Lower lobe of right lung (tissue), 2 donors: Measurements from ENCODE around the gene LY9. TPM values are rescaled to one million over a fixed set of nuclear protein-coding genes. Genes with fewer than 3 reads are reported as not detected.

Experiments used
- ATAC-seq, 2 donors: fragments of 200-7000 bp; cut with Tn5 transposase; one replicate each; pipeline ENCODE4 v1.9.1; 2020 to 2022; ENCODE audit warnings: mild to moderate bottlenecking in 2 of 2, moderate library complexity in 2 of 2
- DNase-seq: peaks from one replicate; pipeline ENCODE4 v3.0.0-alpha.2; 2020
- H3K27ac ChIP-seq: fragments of 200-600 bp; one replicate; pipeline ENCODE4 v1.8.0; 2022
- H3K27me3 ChIP-seq: fragments of 200-600 bp; one replicate; pipeline ENCODE4 v1.8.0; 2022; ENCODE audit warnings: low read depth
- H3K36me3 ChIP-seq: fragments of 200-600 bp; one replicate; pipeline ENCODE4 v1.8.0; 2022; ENCODE audit warnings: mild to moderate bottlenecking
- H3K4me1 ChIP-seq: fragments of 200-600 bp; one replicate; pipeline ENCODE4 v1.8.0; 2022
- H3K4me3 ChIP-seq: fragments of 200-600 bp; one replicate; pipeline ENCODE4 v1.8.0; 2022; ENCODE audit warnings: mild to moderate bottlenecking
- H3K9me3 ChIP-seq: fragments of 200-600 bp; one replicate; pipeline ENCODE4 v1.8.0; 2022
- intact Hi-C: fragments of 100-400 bp; cut with DNase I; formaldehyde crosslinking; loops from one replicate; pipeline ENCODE4 v1.11.0; 2022
- total RNA-seq: library from RNA; stranded (reverse); fragmentation: NEBNext Ultra II Directional; extraction: Animal tissue kit (Norgen Biotek cat#: 25700); gene quantifications from one replicate; pipeline ENCODE4 v1.2.1, GENCODE V29; 2021
- TF ChIP-seq, protein P1 (sequence below): fragments of 200-600 bp; IDR thresholded peaks from one replicate; pipeline ENCODE4 v1.8.0; 2022; ENCODE audit warnings: antibody characterized with exemption, mild to moderate bottlenecking
- donor health status: DM: no; HTN: yes; CAD: no; lungs with severe emphysema.

The LY9 gene
- total RNA-seq, 1 donor from 2014 or later = 1.8 TPM

- Histone ChIP-seq H3K27me3 (no peaks in the 10 kb centered on the region), H3K9me3 (peaks cover 5% of the 10 kb centered on the region), H3K36me3 (no peaks in the 10 kb centered on the region), H3K27ac (no peak overlapping the region), H3K4me1 (no peaks in the 10 kb centered on the region), H3K4me3 (no peak overlapping the region)
- intact Hi-C loops = no loop called here
- TF ChIP-seq, protein P1, sequence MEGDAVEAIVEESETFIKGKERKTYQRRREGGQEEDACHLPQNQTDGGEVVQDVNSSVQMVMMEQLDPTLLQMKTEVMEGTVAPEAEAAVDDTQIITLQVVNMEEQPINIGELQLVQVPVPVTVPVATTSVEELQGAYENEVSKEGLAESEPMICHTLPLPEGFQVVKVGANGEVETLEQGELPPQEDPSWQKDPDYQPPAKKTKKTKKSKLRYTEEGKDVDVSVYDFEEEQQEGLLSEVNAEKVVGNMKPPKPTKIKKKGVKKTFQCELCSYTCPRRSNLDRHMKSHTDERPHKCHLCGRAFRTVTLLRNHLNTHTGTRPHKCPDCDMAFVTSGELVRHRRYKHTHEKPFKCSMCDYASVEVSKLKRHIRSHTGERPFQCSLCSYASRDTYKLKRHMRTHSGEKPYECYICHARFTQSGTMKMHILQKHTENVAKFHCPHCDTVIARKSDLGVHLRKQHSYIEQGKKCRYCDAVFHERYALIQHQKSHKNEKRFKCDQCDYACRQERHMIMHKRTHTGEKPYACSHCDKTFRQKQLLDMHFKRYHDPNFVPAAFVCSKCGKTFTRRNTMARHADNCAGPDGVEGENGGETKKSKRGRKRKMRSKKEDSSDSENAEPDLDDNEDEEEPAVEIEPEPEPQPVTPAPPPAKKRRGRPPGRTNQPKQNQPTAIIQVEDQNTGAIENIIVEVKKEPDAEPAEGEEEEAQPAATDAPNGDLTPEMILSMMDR = no peak
- no peak for ATAC-seq
- no peak for DNase-seq
Measured at GRCh38 chr1:160811147-160811546, 15.2 kb downstream of the LY9 start.

GRCh38 chr1:160813215-160813614 is 17.2 kb downstream of the LY9 start:
- intact Hi-C loops = no loop called here
- no peak overlapping the region for H3K27ac ChIP-seq
- no peaks in the 10 kb centered on the region for H3K27me3 ChIP-seq
- ATAC-seq = peak; percentile 11 to 54
- no peaks in the 10 kb centered on the region for H3K36me3 ChIP-seq
- no peak for DNase-seq
- H3K9me3 ChIP-seq = no peaks in the 10 kb centered on the region
- TF ChIP-seq, protein P1 = no peak
- H3K4me3 ChIP-seq = no peak overlapping the region
- H3K4me1 ChIP-seq = no peaks in the 10 kb centered on the region

DNA sequence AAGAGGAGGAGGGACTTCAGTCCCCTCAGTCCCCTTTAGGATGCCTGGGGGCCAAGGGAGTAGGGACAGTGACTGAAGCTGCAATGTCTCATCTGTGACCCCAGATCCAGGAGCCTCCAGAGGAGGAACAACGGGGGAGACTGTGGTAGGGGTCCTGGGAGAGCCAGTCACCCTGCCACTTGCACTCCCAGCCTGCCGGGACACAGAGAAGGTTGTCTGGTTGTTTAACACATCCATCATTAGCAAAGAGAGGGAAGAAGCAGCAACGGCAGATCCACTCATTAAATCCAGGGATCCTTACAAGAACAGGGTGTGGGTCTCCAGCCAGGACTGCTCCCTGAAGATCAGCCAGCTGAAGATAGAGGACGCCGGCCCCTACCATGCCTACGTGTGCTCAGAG is 18.3 kb downstream of the LY9 start:
- no peaks in the 10 kb centered on the region for H3K9me3 ChIP-seq
- H3K36me3 ChIP-seq = no peaks in the 10 kb centered on the region
- TF ChIP-seq, protein P1 = no peak
- H3K27ac ChIP-seq = no peak overlapping the region
- no peak for DNase-seq
- H3K4me3 ChIP-seq = no peak overlapping the region
- no peak for ATAC-seq
- intact Hi-C loops = no loop called here
- no peaks in the 10 kb centered on the region for H3K27me3 ChIP-seq
- no peaks in the 10 kb centered on the region for H3K4me1 ChIP-seq

DNA sequence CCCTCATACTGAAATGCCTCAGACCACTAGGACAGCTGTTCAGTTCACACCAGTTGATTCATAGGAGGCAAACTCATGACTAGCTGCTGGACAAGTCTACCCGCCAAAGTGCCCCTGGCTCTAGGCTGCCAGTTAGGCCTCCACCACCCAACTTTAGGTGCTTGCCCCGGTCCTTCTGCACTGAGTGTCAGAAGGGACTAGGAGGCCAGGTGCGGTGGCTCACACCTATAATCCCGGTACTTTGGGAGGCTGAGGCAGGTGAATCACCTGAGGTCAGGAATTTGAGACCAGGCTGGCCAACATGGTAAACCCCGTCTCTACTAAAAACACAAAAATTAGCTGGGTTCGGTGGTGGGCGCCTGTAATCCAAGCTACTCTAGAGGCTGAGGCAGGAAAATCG is 18.9 kb downstream of the LY9 start:
- no peak for DNase-seq
- H3K4me3 ChIP-seq = no peak overlapping the region
- H3K27me3 ChIP-seq = no peaks in the 10 kb centered on the region
- ATAC-seq = no peak
- no peaks in the 10 kb centered on the region for H3K4me1 ChIP-seq
- intact Hi-C loops = no loop called here
- no peaks in the 10 kb centered on the region for H3K9me3 ChIP-seq
- H3K36me3 ChIP-seq = no peaks in the 10 kb centered on the region
- TF ChIP-seq, protein P1 = no peak
- no peak overlapping the region for H3K27ac ChIP-seq

GRCh38 chr1:160818207-160818937 is 22.4 kb downstream of the LY9 start:
- DNase-seq = no peak

More at GRCh38 chr1:160818207-160818937, 22.4 kb downstream of the LY9 start:
- Histone ChIP-seq H3K9me3 (no peaks in the 10 kb centered on the region), H3K4me1 (no peaks in the 10 kb centered on the region), H3K27me3 (no peaks in the 10 kb centered on the region), H3K27ac (no peak overlapping the region), H3K4me3 (no peak overlapping the region), H3K36me3 (no peaks in the 10 kb centered on the region)
- intact Hi-C loops = no loop called here
- ATAC-seq = no peak
- TF ChIP-seq, protein P1 = no peak
